ENCODE measurements around the gene NOL12.
A peak's percentile ranks its signal among the peaks of the same experiment; 100 is the strongest.

NOL12 gene, protein sequence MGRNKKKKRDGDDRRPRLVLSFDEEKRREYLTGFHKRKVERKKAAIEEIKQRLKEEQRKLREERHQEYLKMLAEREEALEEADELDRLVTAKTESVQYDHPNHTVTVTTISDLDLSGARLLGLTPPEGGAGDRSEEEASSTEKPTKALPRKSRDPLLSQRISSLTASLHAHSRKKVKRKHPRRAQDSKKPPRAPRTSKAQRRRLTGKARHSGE

DNA sequence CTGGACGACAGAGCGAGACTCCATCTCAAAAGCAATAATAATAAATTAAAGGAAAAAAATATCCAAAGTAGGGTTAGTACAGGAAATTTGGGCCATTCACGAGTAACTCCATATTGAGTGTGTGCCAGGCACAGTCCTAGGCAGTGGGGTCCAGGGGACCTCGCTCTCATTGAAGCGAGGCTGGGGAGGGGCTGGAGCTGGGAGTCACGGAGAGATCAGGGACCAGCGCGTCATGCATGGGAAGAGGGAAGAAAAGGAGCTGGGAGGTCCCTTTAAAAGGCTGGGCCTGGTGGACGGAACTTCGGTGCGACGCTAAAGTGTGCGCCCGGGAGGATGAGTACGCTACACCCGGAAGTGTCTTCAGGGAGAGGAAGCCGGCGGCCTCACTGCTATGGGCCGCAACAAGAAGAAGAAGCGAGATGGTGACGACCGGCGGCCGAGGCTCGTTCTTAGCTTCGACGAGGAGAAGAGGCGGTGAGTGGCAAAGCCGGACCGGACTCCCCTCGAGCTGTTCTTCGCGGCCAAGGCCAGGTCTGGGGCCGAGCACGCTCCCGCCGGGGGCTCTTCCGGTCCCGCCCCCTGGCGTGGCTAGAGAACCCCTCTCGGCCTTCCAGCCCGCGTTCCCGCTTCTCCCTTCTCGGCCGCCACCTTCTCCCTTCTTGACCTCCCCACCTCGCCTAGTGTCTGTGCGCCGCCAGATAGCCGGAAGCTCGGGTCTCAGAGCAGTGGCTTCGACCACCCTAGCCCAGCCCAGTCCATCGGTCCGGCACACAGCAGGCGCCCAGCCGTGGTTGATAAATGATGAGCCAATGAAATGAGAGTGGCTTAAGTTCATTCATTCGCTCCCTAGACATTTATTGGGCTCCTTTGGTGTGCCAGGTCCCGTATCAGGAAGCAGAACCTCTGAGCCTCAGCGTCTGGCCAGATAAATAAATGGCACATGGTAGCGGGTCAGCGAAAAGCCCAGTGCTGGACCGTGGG lies at the start of gene NOL12:
NOL12 (plus strand) TSS at position 342 of the 981 bp plus-strand sequence; CDS start at position 392, 50 bp downstream.
- TF ChIP-seq POLR2AphosphoS5 (IDR thresholded peaks at IDR 0.05; ENCODE audit: borderline replicate concordance, low read depth, low read length) = peak; percentile 54
- no peak for TF ChIP-seq EZH2 (IDR thresholded peaks at IDR 0.05)
- TF ChIP-seq FOXP2 (optimal IDR thresholded peaks at IDR 0.05; ENCODE audit: control extremely low read depth, extremely low read length, insufficient read depth) = no peak
- H3K4me3 ChIP-seq = peak within 1 kb of the TSS; percentile 99
- DNase-seq (ENCODE audit: low read depth, low spot score) = peak; percentile 81
- H3K27ac ChIP-seq = peak within 1 kb of the TSS; percentile 63; the same call in 1 of the 2 replicates
- H3K9ac ChIP-seq (ENCODE audit: insufficient read length) = peak within 1 kb of the TSS; percentile 96
- H3K36me3 ChIP-seq (ENCODE audit: insufficient read depth, low read length) = peaks cover 27% of the 10 kb centered on the region; the same call in 1 of the 2 replicates
- H3K9me3 ChIP-seq (ENCODE audit: low read depth, low read length) = no peaks in the 10 kb centered on the region

DNA sequence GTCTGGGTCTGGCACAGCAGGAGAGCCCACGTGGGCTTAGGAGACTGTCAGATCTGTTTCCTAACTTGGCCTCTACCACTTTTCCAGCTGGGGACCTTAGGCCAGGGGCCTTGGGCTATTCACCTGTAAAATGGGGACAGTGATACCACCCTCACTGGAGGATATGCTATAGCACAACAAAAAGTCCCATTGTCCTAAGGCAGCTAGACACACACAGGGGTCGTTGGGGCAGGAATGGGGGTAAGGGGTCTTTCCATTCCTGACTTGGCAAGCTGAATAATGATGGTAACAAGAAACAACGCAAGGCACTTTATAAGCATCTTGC lies 49.2 kb upstream of the NOL12 start:
- no peaks in the 10 kb centered on the region for H3K9me3 ChIP-seq (ENCODE audit: low read depth, low read length)
- no peak for DNase-seq (ENCODE audit: low read depth, low spot score)
- H3K27ac ChIP-seq = no peak overlapping the region
- no peak overlapping the region for H3K4me3 ChIP-seq
- TF ChIP-seq FOXP2 (optimal IDR thresholded peaks at IDR 0.05; ENCODE audit: control extremely low read depth, extremely low read length, insufficient read depth) (no peak), POLR2AphosphoS5 (IDR thresholded peaks at IDR 0.05; ENCODE audit: borderline replicate concordance, low read depth, low read length) (no peak), EZH2 (IDR thresholded peaks at IDR 0.05) (no peak)
- no peak overlapping the region for H3K9ac ChIP-seq (ENCODE audit: insufficient read length)
- H3K36me3 ChIP-seq (ENCODE audit: insufficient read depth, low read length) = no peaks in the 10 kb centered on the region

DNA sequence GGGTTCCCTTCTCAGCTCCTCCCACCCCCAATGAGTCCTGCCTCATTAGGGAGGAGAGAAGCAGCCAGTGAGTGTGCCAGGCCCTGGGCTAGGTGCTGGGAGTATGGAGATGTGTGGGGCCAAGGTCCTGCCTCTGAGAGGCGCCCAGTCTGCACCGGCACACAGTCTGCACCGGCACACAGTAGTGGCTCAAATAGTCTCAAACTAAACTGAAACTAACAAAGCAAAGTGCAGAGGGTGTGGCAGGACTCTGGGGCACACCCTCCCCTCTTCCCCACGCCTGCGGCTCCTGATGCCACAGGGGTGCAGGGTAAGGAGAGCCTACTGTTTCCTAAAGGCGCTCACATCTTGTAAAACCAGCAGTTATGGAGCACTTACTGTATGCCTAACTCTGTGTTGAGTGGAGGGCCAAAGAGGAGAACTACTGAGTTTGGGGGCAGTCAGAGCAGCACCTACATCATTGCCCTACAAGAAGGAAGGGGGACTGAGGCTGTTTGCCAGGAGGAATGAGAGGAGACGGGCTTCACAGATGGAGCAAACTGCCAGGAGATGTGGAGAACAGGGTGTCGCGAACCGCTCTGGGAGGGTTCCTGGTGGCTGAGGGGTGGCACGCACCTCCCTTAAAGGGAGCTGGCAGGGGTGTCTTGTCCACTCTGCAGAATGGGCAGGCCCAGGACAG lies 47.6 kb upstream of the NOL12 start:
- H3K9me3 ChIP-seq (ENCODE audit: low read depth, low read length) = no peaks in the 10 kb centered on the region
- no peak overlapping the region for H3K27ac ChIP-seq
- H3K4me3 ChIP-seq = no peak overlapping the region
- no peak for DNase-seq (ENCODE audit: low read depth, low spot score)
- TF ChIP-seq POLR2AphosphoS5 (IDR thresholded peaks at IDR 0.05; ENCODE audit: borderline replicate concordance, low read depth, low read length) = no peak
- TF ChIP-seq FOXP2 (optimal IDR thresholded peaks at IDR 0.05; ENCODE audit: control extremely low read depth, extremely low read length, insufficient read depth) = no peak
- no peak for TF ChIP-seq EZH2 (IDR thresholded peaks at IDR 0.05)
- no peak overlapping the region for H3K9ac ChIP-seq (ENCODE audit: insufficient read length)
- H3K36me3 ChIP-seq (ENCODE audit: insufficient read depth, low read length) = no peaks in the 10 kb centered on the region

DNA sequence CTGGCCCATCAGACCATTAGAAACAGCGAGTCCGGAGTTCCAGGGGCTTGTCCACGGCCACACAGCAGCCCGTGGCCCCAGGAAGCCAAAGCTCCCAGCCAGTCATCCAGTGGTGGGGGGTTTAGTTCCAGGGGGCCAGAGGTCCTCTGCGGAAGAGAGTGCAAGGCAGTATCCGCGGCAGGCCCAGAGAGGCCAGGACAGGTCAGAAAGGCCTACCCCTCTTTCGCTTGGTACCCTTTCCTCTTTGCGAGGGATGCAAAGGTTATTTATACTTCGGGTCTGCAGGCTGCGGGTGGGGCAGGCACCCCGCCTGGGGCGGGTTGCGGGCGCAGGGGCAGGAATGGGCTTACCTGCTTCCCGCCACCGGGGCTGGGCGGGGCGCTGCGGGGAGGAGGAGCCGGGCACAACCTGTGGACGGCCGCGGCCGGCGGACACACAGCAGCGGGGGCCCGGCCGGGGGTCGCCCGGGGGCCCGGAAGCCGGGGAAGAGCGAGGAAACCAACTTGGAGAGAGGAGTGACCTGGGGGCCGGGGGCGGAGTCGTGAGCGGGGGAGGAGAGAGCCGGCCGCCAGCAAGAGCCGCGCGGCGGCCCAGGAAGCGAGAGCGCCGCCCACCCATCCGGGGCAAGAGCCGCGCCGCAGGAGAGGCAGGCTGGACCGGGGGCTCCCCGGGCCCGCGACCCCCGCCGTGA lies 46.9 kb upstream of the NOL12 start, which contains the start of gene SH3BP1:
SH3BP1 (plus strand) TSS at position 600 of the 691 bp plus-strand sequence. CDS start 119 bp downstream, outside the sequence.
- H3K4me3 ChIP-seq = peak within 1 kb of the TSS; percentile 67
- H3K9ac ChIP-seq (ENCODE audit: insufficient read length) = peak within 1 kb of the TSS; percentile 17
- TF ChIP-seq POLR2AphosphoS5 (IDR thresholded peaks at IDR 0.05; ENCODE audit: borderline replicate concordance, low read depth, low read length) (no peak), EZH2 (IDR thresholded peaks at IDR 0.05) (no peak), FOXP2 (optimal IDR thresholded peaks at IDR 0.05; ENCODE audit: control extremely low read depth, extremely low read length, insufficient read depth) (no peak)
- no peaks in the 10 kb centered on the region for H3K36me3 ChIP-seq (ENCODE audit: insufficient read depth, low read length)
- no peak for DNase-seq (ENCODE audit: low read depth, low spot score)
- no peak within 1 kb of the TSS for H3K27ac ChIP-seq
- no peaks in the 10 kb centered on the region for H3K9me3 ChIP-seq (ENCODE audit: low read depth, low read length)

DNA sequence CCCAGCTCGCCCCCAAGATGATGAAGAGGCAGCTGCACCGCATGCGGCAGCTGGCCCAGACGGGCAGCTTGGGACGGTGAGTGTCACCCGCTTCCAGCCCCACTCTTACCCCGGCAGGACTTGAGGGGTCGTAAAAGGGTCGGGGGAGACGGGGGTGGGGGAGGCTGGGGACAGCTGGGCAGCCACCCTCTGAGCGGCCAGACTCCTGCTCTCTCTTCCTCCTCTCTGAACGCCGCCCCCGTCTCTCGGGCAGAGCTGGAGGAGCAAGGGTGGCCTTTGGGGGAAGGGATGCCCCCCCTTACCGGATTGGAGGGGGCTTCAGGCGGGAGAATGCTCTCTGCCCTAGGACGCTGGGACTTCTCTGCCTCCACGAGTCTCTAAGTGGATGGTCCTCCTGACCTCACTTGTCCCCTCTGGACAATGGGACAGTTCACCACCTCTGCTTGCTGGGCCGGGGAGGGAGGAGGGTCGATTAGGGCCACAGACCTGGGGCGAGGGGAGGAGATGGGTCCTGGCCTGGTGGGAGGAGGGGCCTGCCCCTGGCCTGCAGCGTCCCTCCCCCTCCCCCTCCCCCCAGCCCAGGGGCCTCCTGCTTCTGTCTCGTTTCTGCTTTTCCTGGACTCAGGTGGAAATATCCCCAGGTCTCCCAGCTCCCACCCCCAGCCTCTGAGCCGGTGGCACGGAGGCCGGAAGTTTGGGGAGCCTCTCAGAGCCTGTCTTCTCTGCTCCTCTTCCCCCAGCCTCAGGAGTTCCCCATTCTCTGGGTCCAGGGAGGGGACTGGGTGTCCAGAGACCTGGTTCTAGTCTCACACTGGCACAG lies 46.2 kb upstream of the NOL12 start:
- H3K9ac ChIP-seq (ENCODE audit: insufficient read length) = peak overlapping the region; percentile 17
- H3K4me3 ChIP-seq = peak overlapping the region; percentile 67
- no peak overlapping the region for H3K27ac ChIP-seq
- no peaks in the 10 kb centered on the region for H3K9me3 ChIP-seq (ENCODE audit: low read depth, low read length)
- no peaks in the 10 kb centered on the region for H3K36me3 ChIP-seq (ENCODE audit: insufficient read depth, low read length)
- no peak for TF ChIP-seq EZH2 (IDR thresholded peaks at IDR 0.05)
- TF ChIP-seq POLR2AphosphoS5 (IDR thresholded peaks at IDR 0.05; ENCODE audit: borderline replicate concordance, low read depth, low read length) = no peak
- no peak for TF ChIP-seq FOXP2 (optimal IDR thresholded peaks at IDR 0.05; ENCODE audit: control extremely low read depth, extremely low read length, insufficient read depth)
- DNase-seq (ENCODE audit: low read depth, low spot score) = no peak

DNA sequence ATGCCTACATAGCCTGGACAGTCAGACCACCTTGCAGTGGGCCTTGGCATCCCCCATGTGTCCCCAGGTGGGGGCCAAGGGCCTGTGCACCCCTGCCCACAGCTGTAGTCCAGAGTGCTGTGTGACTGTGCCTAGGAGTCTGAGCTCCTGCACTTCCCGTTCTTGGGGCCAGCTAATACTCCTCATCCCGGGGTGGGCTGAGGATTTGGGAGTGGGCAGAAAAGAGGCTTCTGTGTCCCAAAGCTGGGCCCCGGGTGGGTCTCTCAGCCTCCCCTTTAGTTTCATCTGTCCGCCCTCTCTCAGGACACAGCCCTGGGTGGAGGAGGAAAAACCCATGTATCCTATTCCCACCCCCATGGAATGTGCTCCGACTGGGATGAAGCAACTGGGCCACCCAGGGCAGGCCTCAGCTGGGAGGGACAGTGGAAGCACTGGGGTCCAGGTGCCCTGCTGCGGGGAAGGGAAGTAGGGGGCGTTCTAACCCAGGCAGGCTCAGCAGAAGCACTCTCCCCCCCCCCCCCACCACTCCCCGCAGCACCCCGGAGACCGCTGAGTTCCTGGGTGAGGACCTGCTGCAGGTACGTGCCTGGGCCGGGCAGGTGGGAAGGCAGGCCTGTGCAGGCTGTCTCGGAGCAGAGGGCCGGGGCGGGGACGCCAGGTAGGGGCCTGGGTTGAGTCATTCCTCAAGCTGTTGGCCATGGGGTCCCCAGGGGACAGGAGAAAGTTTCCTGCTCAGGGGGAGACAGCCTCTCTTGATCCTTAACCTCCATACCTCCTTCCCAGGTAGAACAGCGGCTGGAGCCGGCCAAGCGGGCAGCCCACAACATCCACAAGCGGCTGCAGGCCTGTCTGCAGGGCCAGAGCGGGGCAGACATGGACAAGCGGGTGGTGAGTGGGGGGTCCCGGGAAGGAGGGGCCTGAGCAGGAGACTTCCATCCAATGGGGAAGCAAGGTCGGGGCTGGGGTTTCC lies 45.3 kb upstream of the NOL12 start:
- H3K36me3 ChIP-seq (ENCODE audit: insufficient read depth, low read length) = no peaks in the 10 kb centered on the region
- no peaks in the 10 kb centered on the region for H3K9me3 ChIP-seq (ENCODE audit: low read depth, low read length)
- H3K27ac ChIP-seq = no peak overlapping the region
- H3K9ac ChIP-seq (ENCODE audit: insufficient read length) = no peak overlapping the region
- H3K4me3 ChIP-seq = no peak overlapping the region
- TF ChIP-seq FOXP2 (optimal IDR thresholded peaks at IDR 0.05; ENCODE audit: control extremely low read depth, extremely low read length, insufficient read depth) (no peak), EZH2 (IDR thresholded peaks at IDR 0.05) (no peak), POLR2AphosphoS5 (IDR thresholded peaks at IDR 0.05; ENCODE audit: borderline replicate concordance, low read depth, low read length) (no peak)
- DNase-seq (ENCODE audit: low read depth, low spot score) = no peak
